Nephron progenitor cell (in vitro differentiated cells): ENCODE results near the gene LTN1.
"Not testable (repeated sequence)": the region's sequence is repeated elsewhere in the genome, so short reads cannot be mapped to it uniquely, and the experiment has no call there.

Experiments used
- DNase-seq: peaks from one replicate; pipeline ENCODE4 v3.0.0; 2021
- H3K27ac Mint-ChIP-seq: 2 replicates; pipeline ENCODE4 v1.8.0; 2021; ENCODE audit warnings: mild to moderate bottlenecking, moderate library complexity, mixed read lengths
- H3K27me3 Mint-ChIP-seq: 2 replicates; pipeline ENCODE4 v1.8.0; 2021; ENCODE audit warnings: mild to moderate bottlenecking, low read depth, mixed read lengths; ENCODE audit not compliant: poor library complexity
- H3K36me3 Mint-ChIP-seq: 2 replicates; pipeline ENCODE4 v1.8.0; 2021; ENCODE audit warnings: low read depth, mixed read lengths
- H3K4me1 Mint-ChIP-seq: 2 replicates; pipeline ENCODE4 v1.8.0; 2021; ENCODE audit warnings: mixed read lengths
- H3K4me3 Mint-ChIP-seq: 2 replicates; pipeline ENCODE4 v1.8.0; 2021; ENCODE audit warnings: mild to moderate bottlenecking, moderate library complexity, mixed read lengths
- H3K9me3 Mint-ChIP-seq: 2 replicates; pipeline ENCODE4 v1.8.0; 2021; ENCODE audit warnings: mild to moderate bottlenecking, moderate library complexity, mixed read lengths
- TF ChIP-seq, protein P1 (sequence below): fragments of 200-600 bp; sonication (generic); IDR thresholded peaks from 2 replicates; pipeline ENCODE4 v1.5.0; 2021; ENCODE audit warnings: antibody characterized with exemption

The LTN1 gene

GRCh38 chr21:29025328-29025713, 32.6 kb upstream of the LTN1 start:
- TF ChIP-seq, protein P1, sequence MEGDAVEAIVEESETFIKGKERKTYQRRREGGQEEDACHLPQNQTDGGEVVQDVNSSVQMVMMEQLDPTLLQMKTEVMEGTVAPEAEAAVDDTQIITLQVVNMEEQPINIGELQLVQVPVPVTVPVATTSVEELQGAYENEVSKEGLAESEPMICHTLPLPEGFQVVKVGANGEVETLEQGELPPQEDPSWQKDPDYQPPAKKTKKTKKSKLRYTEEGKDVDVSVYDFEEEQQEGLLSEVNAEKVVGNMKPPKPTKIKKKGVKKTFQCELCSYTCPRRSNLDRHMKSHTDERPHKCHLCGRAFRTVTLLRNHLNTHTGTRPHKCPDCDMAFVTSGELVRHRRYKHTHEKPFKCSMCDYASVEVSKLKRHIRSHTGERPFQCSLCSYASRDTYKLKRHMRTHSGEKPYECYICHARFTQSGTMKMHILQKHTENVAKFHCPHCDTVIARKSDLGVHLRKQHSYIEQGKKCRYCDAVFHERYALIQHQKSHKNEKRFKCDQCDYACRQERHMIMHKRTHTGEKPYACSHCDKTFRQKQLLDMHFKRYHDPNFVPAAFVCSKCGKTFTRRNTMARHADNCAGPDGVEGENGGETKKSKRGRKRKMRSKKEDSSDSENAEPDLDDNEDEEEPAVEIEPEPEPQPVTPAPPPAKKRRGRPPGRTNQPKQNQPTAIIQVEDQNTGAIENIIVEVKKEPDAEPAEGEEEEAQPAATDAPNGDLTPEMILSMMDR = no peak
- peaks cover 8% of the 10 kb centered on the region for H3K9me3 Mint-ChIP-seq
- H3K4me3 Mint-ChIP-seq = peak overlapping the region; percentile 95
- H3K27me3 Mint-ChIP-seq = peaks cover 8% of the 10 kb centered on the region
- H3K36me3 Mint-ChIP-seq = peaks cover 19% of the 10 kb centered on the region
- H3K27ac Mint-ChIP-seq = peak overlapping the region; percentile 100
- H3K4me1 Mint-ChIP-seq = peaks cover 25% of the 10 kb centered on the region
- DNase-seq = no peak

- Mint-ChIP-seq H3K36me3 (peaks cover 13% of the 10 kb centered on the region), H3K27me3 (peaks cover 8% of the 10 kb centered on the region), H3K9me3 (peaks cover 8% of the 10 kb centered on the region), H3K27ac (peak within 1 kb of the TSS; percentile 100), H3K4me1 (peaks cover 25% of the 10 kb centered on the region), H3K4me3 (peak within 1 kb of the TSS; percentile 95)
- TF ChIP-seq, protein P1 = no peak
- peak; percentile 95 for DNase-seq
Observed at GRCh38 chr21:29024474-29025327, 32.0 kb upstream of the LTN1 start, which contains the start of gene USP16. Gene USP16 (plus strand): TSS chr21:29024668. CDS start chr21:29027914, 3,246 bp downstream.

GRCh38 chr21:29022166-29022565, 29.5 kb upstream of the LTN1 start:
- Mint-ChIP-seq H3K4me1 (peaks cover 36% of the 10 kb centered on the region), H3K27me3 (peaks cover 19% of the 10 kb centered on the region), H3K27ac (no peak overlapping the region), H3K36me3 (peaks cover 3% of the 10 kb centered on the region), H3K9me3 (peaks cover 8% of the 10 kb centered on the region), H3K4me3 (no peak overlapping the region)
- TF ChIP-seq, protein P1 = no peak
- DNase-seq = no peak

- H3K4me1 Mint-ChIP-seq = peaks cover 10% of the 10 kb centered on the region
- TF ChIP-seq, protein P1 = no peak
- peaks cover 25% of the 10 kb centered on the region for H3K27me3 Mint-ChIP-seq
- peaks cover 8% of the 10 kb centered on the region for H3K36me3 Mint-ChIP-seq
- H3K4me3 Mint-ChIP-seq = peak overlapping the region; percentile 86
- H3K27ac Mint-ChIP-seq = no peak overlapping the region
- peaks cover 12% of the 10 kb centered on the region for H3K9me3 Mint-ChIP-seq
- DNase-seq = no peak
Observed at GRCh38 chr21:29018540-29018939, 25.9 kb upstream of the LTN1 start.

- H3K4me3 Mint-ChIP-seq = peak overlapping the region; percentile 86
- TF ChIP-seq, protein P1 = no peak
- H3K27me3 Mint-ChIP-seq = peaks cover 25% of the 10 kb centered on the region
- no peak overlapping the region for H3K27ac Mint-ChIP-seq
- peaks cover 14% of the 10 kb centered on the region for H3K36me3 Mint-ChIP-seq
- H3K4me1 Mint-ChIP-seq = peaks cover 10% of the 10 kb centered on the region
- peaks cover 14% of the 10 kb centered on the region for H3K9me3 Mint-ChIP-seq
- DNase-seq = no peak
Observed at GRCh38 chr21:29017639-29018237, 25.1 kb upstream of the LTN1 start.

- Mint-ChIP-seq H3K36me3 (peaks cover 19% of the 10 kb centered on the region), H3K9me3 (peaks cover 18% of the 10 kb centered on the region), H3K27me3 (peaks cover 18% of the 10 kb centered on the region)
- not testable (repeated sequence) for DNase-seq, H3K4me3 Mint-ChIP-seq, H3K4me1 Mint-ChIP-seq, H3K27ac Mint-ChIP-seq
Observed at GRCh38 chr21:29011236-29011635, 18.6 kb upstream of the LTN1 start.
